ENCODE results near the gene FZR1. TPM values are rescaled to one million over a fixed set of nuclear protein-coding genes. Genes with fewer than 3 reads are reported as not detected.
A peak's percentile ranks its signal among the peaks of the same experiment; 100 is the strongest.
"Not testable (repeated sequence)": the region's sequence is repeated elsewhere in the genome, so short reads cannot be mapped to it uniquely, and the experiment has no call there.

The FZR1 gene
- total RNA-seq, 1 donor from 2014 or later = 47.2 TPM

- peak; percentile 90 for DNase-seq
These were observed 67.9 kb downstream of the FZR1 start for GRCh38 chr19:3573858-3574637.

DNA sequence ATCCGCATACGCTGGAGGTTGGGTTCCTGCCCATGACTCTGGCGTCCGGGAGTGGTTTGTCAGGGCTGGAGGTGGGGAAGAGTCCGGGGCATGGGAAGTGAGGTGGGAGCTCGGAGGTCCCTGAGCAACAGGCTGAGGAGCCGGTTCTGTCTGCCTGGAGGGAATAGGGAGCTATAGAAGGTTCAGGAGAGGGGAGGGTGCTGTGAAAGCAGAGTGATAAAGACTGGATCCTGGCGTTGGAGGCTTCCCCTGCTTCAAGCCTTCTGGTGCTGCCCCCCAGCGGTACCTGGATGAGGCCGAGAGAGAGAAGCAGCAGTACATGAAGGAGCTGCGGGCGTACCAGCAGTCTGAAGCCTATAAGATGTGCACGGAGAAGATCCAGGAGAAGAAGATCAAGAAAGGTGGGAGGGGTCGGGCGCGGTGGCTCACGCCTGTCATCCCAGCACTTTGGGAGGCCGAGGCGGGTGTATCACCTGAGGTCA is 69.2 kb downstream of the FZR1 start:
- peak; percentile 33 for DNase-seq

- no peak for DNase-seq
These were observed 70.0 kb downstream of the FZR1 start for GRCh38 chr19:3575949-3576673.

- peak; percentile 83 for DNase-seq
These were observed 70.8 kb downstream of the FZR1 start for GRCh38 chr19:3576696-3577443.

DNA sequence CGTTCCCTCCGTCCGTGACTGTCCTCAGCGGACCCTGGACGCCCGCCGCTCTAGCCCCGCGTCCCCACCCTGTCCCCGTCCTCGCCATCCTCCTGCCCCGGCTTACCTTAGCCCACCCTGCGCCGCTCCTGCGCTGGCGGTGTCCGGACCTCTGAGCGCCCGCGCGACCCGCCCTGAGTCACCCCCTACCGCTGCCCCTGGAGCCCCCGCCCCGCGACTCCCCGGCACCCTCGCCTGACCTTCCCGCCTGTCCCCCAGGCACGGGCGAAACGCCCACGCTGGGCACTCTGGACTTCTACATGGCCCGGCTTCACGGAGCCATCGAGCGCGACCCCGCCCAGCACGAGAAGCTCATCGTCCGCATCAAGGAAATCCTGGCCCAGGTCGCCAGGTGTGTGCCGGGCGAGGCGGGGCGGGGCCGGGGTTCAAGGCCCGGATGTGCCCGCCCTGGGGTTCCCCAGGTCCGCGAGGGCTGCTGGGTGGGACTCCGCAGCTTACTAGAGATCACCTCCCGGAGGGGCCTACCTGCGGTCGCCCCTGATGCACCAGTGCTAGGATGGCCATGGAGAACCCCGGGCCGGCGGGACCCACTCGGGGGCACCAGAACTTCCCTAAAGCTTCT is 71.7 kb downstream of the FZR1 start:
- no peak for DNase-seq

DNA sequence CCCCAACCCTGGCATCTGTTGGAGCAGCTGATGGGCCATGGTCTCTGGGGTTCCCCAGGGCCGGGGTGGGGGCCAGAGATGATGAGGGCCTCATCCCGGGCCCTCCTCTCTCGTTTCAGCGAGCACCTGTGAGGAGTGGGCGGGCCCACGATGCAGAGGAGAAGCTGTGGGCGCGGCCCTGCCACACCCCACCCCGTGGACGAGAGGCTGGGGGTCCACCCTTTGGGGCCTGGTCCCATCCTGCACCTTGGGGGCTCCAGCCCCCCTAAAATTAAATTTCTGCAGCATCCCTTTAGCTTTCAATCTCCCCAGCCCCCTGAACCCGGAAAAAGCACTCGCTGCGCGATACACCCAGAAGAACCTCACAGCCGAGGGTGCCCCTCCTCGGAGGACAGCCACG is 72.3 kb downstream of the FZR1 start:
- no peak for DNase-seq

- no peak for DNase-seq
These were observed 74.2 kb downstream of the FZR1 start for GRCh38 chr19:3580156-3580934.

DNA sequence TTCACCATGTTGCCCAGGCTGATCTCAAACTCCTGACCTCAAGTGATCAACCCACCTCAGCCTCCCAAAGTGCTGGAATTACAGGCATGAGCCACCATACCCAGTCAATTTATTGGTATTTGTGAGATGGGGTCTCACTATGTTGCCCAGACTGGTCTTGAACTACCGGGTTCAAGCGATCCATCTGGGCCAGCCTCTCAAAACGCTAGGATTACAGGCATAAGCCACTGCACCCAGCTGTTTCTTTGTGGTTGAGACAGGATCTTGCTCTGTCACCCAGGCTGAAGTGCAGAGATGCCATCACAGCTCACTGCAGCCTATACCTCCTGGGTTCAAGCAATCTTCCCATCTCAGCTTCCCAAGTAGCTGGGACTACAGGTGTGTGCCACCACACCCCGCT is 75.7 kb downstream of the FZR1 start:
- not testable (repeated sequence) for DNase-seq

DNA sequence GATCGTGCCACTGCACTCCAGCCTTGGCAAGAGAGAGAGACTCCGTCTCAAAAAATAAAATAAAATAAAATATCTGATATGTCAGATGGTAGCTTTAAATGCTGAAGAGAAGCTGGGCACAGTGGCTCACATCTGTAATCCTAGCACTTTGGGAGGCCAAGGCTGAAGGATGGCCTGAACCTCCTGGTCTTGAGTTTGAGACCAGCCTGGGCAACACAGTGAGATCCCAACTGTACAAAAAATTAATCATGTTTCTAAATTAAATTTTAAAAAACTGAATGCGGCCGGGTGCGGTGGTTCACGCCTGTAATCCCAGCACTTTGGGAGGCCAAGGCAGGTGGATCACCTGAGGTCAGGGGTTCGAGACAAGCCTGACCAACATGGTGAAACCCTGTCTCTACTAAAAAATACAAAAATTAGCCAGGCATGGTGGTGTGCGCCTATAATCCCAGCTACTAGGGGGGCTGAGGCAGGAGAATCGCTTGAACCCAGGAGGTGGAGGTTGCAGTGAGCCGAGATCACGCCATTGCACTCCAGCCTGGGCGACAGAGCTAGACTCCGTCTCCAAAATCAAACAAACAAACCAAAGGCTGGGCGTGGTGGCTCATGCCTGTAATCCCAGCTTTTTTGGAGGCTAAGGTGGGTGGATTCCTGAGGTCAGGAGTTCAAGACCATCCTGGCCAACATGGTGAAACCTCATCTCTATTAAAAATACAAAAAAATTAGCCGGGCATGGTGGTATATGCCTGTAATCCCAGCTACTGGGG is 78.1 kb downstream of the FZR1 start:
- DNase-seq = not testable (repeated sequence)

GRCh38 chr19:3585301-3586126 is 79.4 kb downstream of the FZR1 start, which contains the start of gene GIPC3:
TSS of gene GIPC3 (plus strand) at chr19:3585478. CDS start at chr19:3585598, 120 bp downstream.
- no peak for DNase-seq

DNA sequence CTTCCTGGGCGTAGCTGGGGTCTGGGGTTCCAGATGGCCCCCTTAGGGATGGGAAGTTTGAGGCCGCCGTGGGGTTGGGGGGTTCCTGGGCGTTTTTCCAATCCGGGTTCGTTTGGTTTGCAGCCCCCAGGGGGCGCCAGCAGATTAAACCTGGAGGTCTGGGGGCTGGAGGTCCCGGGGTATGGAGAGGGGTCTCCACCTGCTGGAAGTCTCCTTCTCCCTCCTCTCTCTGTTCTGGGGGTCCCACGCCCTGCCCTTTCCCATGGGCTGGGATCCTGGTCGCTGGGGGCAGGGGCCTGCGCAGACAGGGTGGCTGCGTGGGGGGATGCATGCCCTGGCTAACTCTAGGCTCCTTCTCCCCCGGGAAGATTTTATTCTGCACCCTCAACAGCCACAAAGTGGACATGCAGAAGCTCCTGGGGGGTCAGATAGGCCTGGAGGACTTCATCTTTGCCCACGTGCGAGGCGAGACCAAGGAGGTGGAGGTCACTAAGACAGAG is 80.1 kb downstream of the FZR1 start:
- DNase-seq = no peak

- DNase-seq = no peak
These were observed 80.7 kb downstream of the FZR1 start for GRCh38 chr19:3586707-3587346.

Small RNA genes within 50 kb of the gene (small RNA-seq; reads per million reads assigned to genes)
- gene AC005786.1 (ENCODE audit: low replicate concordance) = not detected
- gene RF00212 (ENCODE audit: low replicate concordance) = not detected

Other genes starting within 250 kb of the FZR1 start
- 70.0 TPM for gene NFIC, start 139.7 kb upstream of the FZR1 start, total RNA-seq
- gene SMIM24, start 25.8 kb upstream of the FZR1 start, total RNA-seq = not detected
- not detected for gene SMIM44, start 22.9 kb upstream of the FZR1 start, total RNA-seq
- 15.8 TPM for gene DOHH, start 5.6 kb upstream of the FZR1 start, total RNA-seq
- not detected for gene TEKTIP1, start 32.9 kb downstream of the FZR1 start, total RNA-seq
- gene MFSD12, start 51.3 kb downstream of the FZR1 start, total RNA-seq = 20.6 TPM
- gene HMG20B, start 66.6 kb downstream of the FZR1 start, total RNA-seq = 34.7 TPM
- 0.21 TPM for gene GIPC3, start 79.2 kb downstream of the FZR1 start, total RNA-seq
- gene TBXA2R, start 100.6 kb downstream of the FZR1 start, total RNA-seq = 2.4 TPM
- gene CACTIN, start 120.5 kb downstream of the FZR1 start, total RNA-seq = 23.2 TPM
- gene PIP5K1C, start 194.2 kb downstream of the FZR1 start, total RNA-seq = 20.7 TPM
- gene TJP3, start 202.1 kb downstream of the FZR1 start, total RNA-seq = 5.4 TPM